IMR-90 (cell line): ENCODE measurements around the gene PSMA4. TPM values are rescaled to one million over a fixed set of nuclear protein-coding genes. Genes with fewer than 3 reads are reported as not detected.

Experiments used
- ATAC-seq: fragments of 200-7000 bp; cut with Tn5 transposase; 2 replicates; pipeline ENCODE4 v1.9.1; 2020; ENCODE audit warnings: low read depth, mild to moderate bottlenecking, moderate library complexity
- BruUV-seq: library from RNA; stranded (reverse); fragments of 400-500 nt; replicated peaks from 2 replicates; lab custom pipeline; 2021; lab: Mats Ljungman, UMichigan
- CTCF ChIA-PET: fragments of 300-600 bp; formaldehyde crosslinking; extraction: SDS; loops from one replicate; lab custom pipeline; 2021; ENCODE audit warnings: antibody characterized with exemption; lab: Yijun Ruan, JAX
- POLR2A ChIA-PET: fragments of 300-600 bp; sonication (Branson Sonifier 250); formaldehyde crosslinking; loops from one replicate; lab custom pipeline; 2022; ENCODE audit warnings: antibody characterized with exemption; ENCODE audit not compliant: unreplicated experiment; lab: Charles Lee
- DNase-seq: peaks from one replicate; pipeline ENCODE4 v3.0.0; 2013
- H2AFZ ChIP-seq: replicated peaks from 2 replicates; pipeline ENCODE3; 2013; ENCODE audit warnings: low read length, mild to moderate bottlenecking; ENCODE audit not compliant: poor library complexity
- H2AK5ac ChIP-seq: 2 replicates; pipeline ENCODE4 v1.6.1; 2013; ENCODE audit warnings: low read depth, low read length, inconsistent platforms
- H2AK9ac ChIP-seq: replicated peaks from 2 replicates; pipeline ENCODE3; 2013; ENCODE audit warnings: mild to moderate bottlenecking, low read depth, low read length, moderate library complexity; ENCODE audit not compliant: poor library complexity
- H2BK120ac ChIP-seq: 2 replicates; pipeline ENCODE4 v1.6.1; 2013; ENCODE audit warnings: low read depth, low read length, inconsistent platforms
- H2BK15ac ChIP-seq: 3 replicates; pipeline ENCODE4 v1.6.1; 2013; ENCODE audit warnings: low read depth, low read length, inconsistent platforms
- H2BK20ac ChIP-seq: 2 replicates; pipeline ENCODE4 v1.6.1; 2013; ENCODE audit warnings: low read depth, mild to moderate bottlenecking, inconsistent platforms, low read length, moderate library complexity
- H2BK5ac ChIP-seq: 2 replicates; pipeline ENCODE4 v1.6.1; 2013; ENCODE audit warnings: mild to moderate bottlenecking, low read depth, low read length, inconsistent platforms; ENCODE audit not compliant: poor library complexity, severe bottlenecking
- H3K14ac ChIP-seq: replicated peaks from 2 replicates; pipeline ENCODE4 v1.6.1; 2013; ENCODE audit warnings: low read depth, low read length, inconsistent platforms
- H3K18ac ChIP-seq: 2 replicates; pipeline ENCODE4 v1.6.1; 2013; ENCODE audit warnings: low read depth, low read length, control low read depth
- H3K23ac ChIP-seq: 2 replicates; pipeline ENCODE4 v1.6.1; 2013; ENCODE audit warnings: low read depth, low read length, inconsistent platforms
- H3K27ac ChIP-seq: 2 replicates; pipeline ENCODE4 v1.5.1; 2013; ENCODE audit warnings: mild to moderate bottlenecking, control low read depth, low read length; ENCODE audit not compliant: insufficient read depth
- H3K27me3 ChIP-seq: 2 replicates; pipeline ENCODE4 v1.6.1; 2013; ENCODE audit warnings: low read length; ENCODE audit not compliant: control insufficient read depth, insufficient read depth
- H3K36me3 ChIP-seq: 2 replicates; pipeline ENCODE4 v1.6.1; 2013; ENCODE audit warnings: low read length, mixed read lengths; ENCODE audit not compliant: control insufficient read depth, insufficient read depth
- H3K4ac ChIP-seq: 2 replicates; pipeline ENCODE4 v1.6.1; 2013; ENCODE audit warnings: low read depth, low read length, inconsistent platforms
- H3K4me1 ChIP-seq: 2 replicates; pipeline ENCODE4 v1.6.1; 2013; ENCODE audit warnings: low read length, mixed read lengths; ENCODE audit not compliant: control insufficient read depth, insufficient read depth
- H3K4me2 ChIP-seq: 2 replicates; pipeline ENCODE4 v1.6.1; 2013; ENCODE audit warnings: low read depth, mild to moderate bottlenecking, control low read depth, low read length, moderate library complexity
- H3K4me3 ChIP-seq: 2 replicates; pipeline ENCODE4 v1.5.1; 2013; ENCODE audit warnings: low read depth, mild to moderate bottlenecking, control low read depth, low read length, moderate library complexity; ENCODE audit not compliant: insufficient read depth
- H3K56ac ChIP-seq: 2 replicates; pipeline ENCODE4 v1.6.1; 2013; ENCODE audit warnings: low read length, inconsistent platforms; ENCODE audit not compliant: insufficient read depth; ENCODE audit errors: extremely low read depth
- H3K79me1 ChIP-seq, 2 experiments: 2 replicates each; pipeline ENCODE4 v1.6.1; 2013; ENCODE audit warnings: low read length in 2 of 2, inconsistent platforms in 1 of 2, low read depth in 1 of 2
- H3K9ac ChIP-seq: 2 replicates; pipeline ENCODE4 v1.6.1; 2013; ENCODE audit warnings: low read depth, low read length, control low read depth
- H3K9me1 ChIP-seq: 2 replicates; pipeline ENCODE4 v1.6.1; 2013; ENCODE audit warnings: low read length, inconsistent platforms; ENCODE audit not compliant: insufficient read depth
- H3K9me3 ChIP-seq: 2 replicates; pipeline ENCODE4 v1.6.1; 2013; ENCODE audit warnings: low read length; ENCODE audit not compliant: control insufficient read depth, insufficient read depth
- H4K20me1 ChIP-seq: 2 replicates; pipeline ENCODE4 v1.6.1; 2013; ENCODE audit warnings: low read length, inconsistent platforms; ENCODE audit not compliant: insufficient read depth
- H4K5ac ChIP-seq: 2 replicates; pipeline ENCODE4 v1.6.1; 2013; ENCODE audit warnings: mild to moderate bottlenecking, low read depth, low read length, control low read depth
- H4K8ac ChIP-seq, 2 experiments: 2 replicates each; pipeline ENCODE4 v1.6.1; 2013; ENCODE audit warnings: low read depth in 2 of 2, low read length in 2 of 2, control low read depth in 1 of 2, inconsistent platforms in 1 of 2
- H4K91ac ChIP-seq: 2 replicates; pipeline ENCODE4 v1.6.1; 2013; ENCODE audit warnings: low read depth, low read length, inconsistent platforms; ENCODE audit not compliant: insufficient read depth
- BHLHE40 ChIP-seq: fragments of 150-350 bp; IDR thresholded peaks from 2 replicates; pipeline ENCODE4 v1.6.1; 2016; ENCODE audit warnings: mild to moderate bottlenecking, low read depth, low read length
- CEBPB ChIP-seq: IDR thresholded peaks from 2 replicates; pipeline ENCODE4 v1.6.1; 2012; ENCODE audit warnings: low read depth, low read length, improper control_type of control experiment
- CHD1 ChIP-seq: IDR thresholded peaks from 2 replicates; pipeline ENCODE4 v1.6.1; 2012; ENCODE audit warnings: low read depth, low read length, improper control_type of control experiment
- CTCF ChIP-seq: conservative IDR thresholded peaks from 2 replicates; pipeline ENCODE4 v1.5.1; 2012; ENCODE audit warnings: mild to moderate bottlenecking, low read depth, low read length, improper control_type of control experiment
- ELK1 ChIP-seq: fragments of 150-350 bp; IDR thresholded peaks from 2 replicates; pipeline ENCODE4 v1.6.1; 2016; ENCODE audit warnings: low read depth, mild to moderate bottlenecking, low read length, moderate library complexity, borderline replicate concordance
- FOS ChIP-seq: fragments of 150-350 bp; IDR thresholded peaks from 2 replicates; pipeline ENCODE4 v1.6.1; 2016; ENCODE audit warnings: low read depth, low read length
- MAZ ChIP-seq: IDR thresholded peaks from 2 replicates; pipeline ENCODE4 v1.6.1; 2012; ENCODE audit warnings: low read depth, mild to moderate bottlenecking, low read length, improper control_type of control experiment, moderate library complexity, borderline replicate concordance
- MXI1 ChIP-seq: IDR thresholded peaks from 2 replicates; pipeline ENCODE4 v1.6.1; 2012; ENCODE audit warnings: low read depth, mild to moderate bottlenecking, low read length, moderate library complexity, borderline replicate concordance
- NFE2L2 ChIP-seq: fragments of 150-350 bp; IDR thresholded peaks from 2 replicates; pipeline ENCODE4 v1.6.1; 2016; ENCODE audit warnings: low read depth, mild to moderate bottlenecking, low read length
- POLR2A ChIP-seq: IDR thresholded peaks from 2 replicates; pipeline ENCODE4 v1.6.1; 2012; ENCODE audit warnings: mild to moderate bottlenecking, low read depth, low read length
- RCOR1 ChIP-seq: IDR thresholded peaks from 2 replicates; pipeline ENCODE4 v1.6.1; 2012; ENCODE audit warnings: mild to moderate bottlenecking, low read length, improper control_type of control experiment; ENCODE audit not compliant: insufficient replicate concordance
- RFX5 ChIP-seq: IDR thresholded peaks from 2 replicates; pipeline ENCODE4 v1.8.0; 2012; ENCODE audit warnings: low read depth, mild to moderate bottlenecking, low read length, moderate library complexity
- SMC3 ChIP-seq: fragments of 150-350 bp; IDR thresholded peaks from 2 replicates; pipeline ENCODE4 v1.6.1; 2016; ENCODE audit warnings: low read depth, mild to moderate bottlenecking, antibody characterized with exemption, low read length, moderate library complexity
- USF2 ChIP-seq: fragments of 150-350 bp; IDR thresholded peaks from 2 replicates; pipeline ENCODE4 v1.6.1; 2017; ENCODE audit warnings: mild to moderate bottlenecking, antibody characterized with exemption, low read length, low read depth
- WGBS, 2 experiments: methylation state at CpG; one replicate each; pipeline versions ENCODE4 v1.1.5 to v1.1.7; 2013; ENCODE audit warnings: missing lambda C conversion rate in 2 of 2; ENCODE audit not compliant: insufficient read length in 1 of 2; ENCODE audit errors: extremely low coverage in 2 of 2; 5-methylcytosine and 5-hydroxymethylcytosine counted together
- dilution Hi-C: fragments of 300-500 bp; cut with HindIII; formaldehyde crosslinking; loops from one replicate; pipeline ENCODE4 v1.14.3; 2018; ENCODE audit warnings: low sequenced_read_pairs; ENCODE audit not compliant: unreplicated experiment
- in situ Hi-C: fragments of 300-500 bp; cut with MboI; formaldehyde crosslinking; loops from 3 replicates; pipeline ENCODE4 v1.14.3; 2019; ENCODE audit warnings: low sequenced_read_pairs, inconsistent platforms, mixed read lengths
- intact Hi-C: fragments of 100-400 bp; cut with micrococcal nuclease; formaldehyde crosslinking; loops from 2 replicates; pipeline ENCODE4 v1.10.0; 2022
- polyA plus RNA-seq, 3 experiments: library from polyadenylated mRNA; depleted of rRNA; stranded (reverse); fragments of >200 nt; gene quantifications; 2 replicates each; pipeline ENCODE4 v1.2.3, GENCODE V29; 2012; ENCODE audit warnings: low replicate concordance in 1 of 3
- total RNA-seq: library from RNA; depleted of rRNA; stranded (reverse); fragments of >200 nt; gene quantifications from 2 replicates; pipeline ENCODE4 v1.2.3, GENCODE V29; 2012

Gene PSMA4
- total and polyA plus RNA-seq, 2 of the 4 experiments (the other 2 are of a cell fraction): 208 to 239 TPM

- H2BK15ac ChIP-seq: no peak overlapping the region
- CTCF ChIA-PET: no interaction called here
- H3K9me3 ChIP-seq: no peaks in the 10 kb centered on the region
- H3K56ac ChIP-seq: no peak overlapping the region
- H4K20me1 ChIP-seq: no peaks in the 10 kb centered on the region
- H4K91ac ChIP-seq: no peak overlapping the region
- H2AK9ac ChIP-seq: no peak overlapping the region
- H2BK120ac ChIP-seq: no peak overlapping the region
- BruUV-seq: no TSS peak
- H2AFZ ChIP-seq: no peak overlapping the region
- H3K27ac ChIP-seq: no peak overlapping the region
- no peaks in the 10 kb centered on the region for H3K79me1 ChIP-seq
- H3K4me3 ChIP-seq: no peak overlapping the region
- dilution Hi-C loops: no loop called here
- H4K5ac ChIP-seq: no peak overlapping the region
- DNase-seq: no peak
- no peaks in the 10 kb centered on the region for H3K4me1 ChIP-seq
- H3K18ac ChIP-seq: no peak overlapping the region
- H3K36me3 ChIP-seq: no peaks in the 10 kb centered on the region
- no CpG with 5 or more reads among the region's 3 CpGs for WGBS, 2 experiments
- H3K9ac ChIP-seq: no peak overlapping the region
- ATAC-seq: no peak
- no peak overlapping the region for H3K4ac ChIP-seq
- no peak overlapping the region for H2AK5ac ChIP-seq
- H4K8ac ChIP-seq: no peak overlapping the region
- no peak overlapping the region for H3K23ac ChIP-seq
- no peak overlapping the region for H3K14ac ChIP-seq
- in situ Hi-C loops: no loop called here
- H2BK20ac ChIP-seq: no peak overlapping the region
- TF ChIP-seq MAZ: no peak
- TF ChIP-seq CHD1: no peak
- no peak for TF ChIP-seq BHLHE40
- no peak for TF ChIP-seq SMC3
- TF ChIP-seq FOS: no peak
- TF ChIP-seq RCOR1: no peak
- no peak for TF ChIP-seq RFX5
- TF ChIP-seq ELK1: no peak
- TF ChIP-seq USF2: no peak
- TF ChIP-seq POLR2A: no peak
- TF ChIP-seq MXI1: no peak
- TF ChIP-seq CTCF: no peak
- no peak for TF ChIP-seq CEBPB
- no peak for TF ChIP-seq NFE2L2
- H2BK5ac ChIP-seq: no peak overlapping the region
- no peaks in the 10 kb centered on the region for H3K9me1 ChIP-seq
- H3K27me3 ChIP-seq: no peaks in the 10 kb centered on the region; the same call in 1 of the 2 replicates
- no peak overlapping the region for H3K4me2 ChIP-seq
- POLR2A ChIA-PET: no interaction called here
- intact Hi-C loops: no loop called here
Observed at GRCh38 chr15:78598348-78598747, 58.1 kb downstream of the PSMA4 start.
